HG02884 (cell line): ENCODE data around the gene BBIP1.
"Not testable (repeated sequence)": the region's sequence is repeated elsewhere in the genome, so short reads cannot be mapped to it uniquely, and the experiment has no call there.

ENCODE experiments used
- ATAC-seq: cut with Tn5 transposase; IDR thresholded peaks from one replicate; pipeline ENCODE4 v1.9.1; 2021; ENCODE audit warnings: mild to moderate bottlenecking, moderate library complexity; ENCODE audit not compliant: unreplicated experiment

Gene BBIP1

DNA sequence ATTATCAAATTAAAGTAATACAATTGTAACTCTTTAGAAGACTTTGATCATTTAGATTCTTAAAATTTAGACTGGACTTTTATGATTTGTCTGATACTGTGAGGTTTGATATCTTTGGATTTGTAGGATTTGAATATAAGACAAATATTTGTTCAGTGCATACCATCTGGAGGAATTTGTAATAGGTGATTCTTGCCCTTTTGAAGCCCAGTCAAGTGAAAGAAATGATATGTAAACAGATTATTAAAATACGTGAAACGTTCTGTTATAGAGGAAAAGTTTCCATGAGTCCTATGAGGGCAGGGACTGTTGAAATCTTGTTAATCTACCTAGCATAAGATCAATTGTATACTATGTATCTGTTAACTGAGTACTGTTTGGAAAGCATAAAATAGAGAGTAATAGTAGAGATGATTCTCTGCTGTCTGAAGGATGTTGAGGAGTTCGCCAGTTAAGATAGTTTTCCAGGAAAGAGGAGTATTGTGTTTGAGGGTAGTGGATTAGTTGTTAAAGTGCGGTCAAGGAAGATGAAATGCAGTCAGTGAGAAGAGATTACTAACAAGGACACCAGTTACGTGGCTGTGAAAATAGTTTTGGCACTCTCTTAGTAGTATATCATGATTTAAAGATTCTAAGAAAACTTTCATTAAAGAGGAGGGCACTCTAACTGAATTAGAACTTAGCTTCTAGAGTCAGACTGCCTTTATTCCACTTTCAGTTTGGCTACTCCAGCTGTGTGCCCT lies 32.9 kb downstream of the BBIP1 start:
- ATAC-seq, result no peak

DNA sequence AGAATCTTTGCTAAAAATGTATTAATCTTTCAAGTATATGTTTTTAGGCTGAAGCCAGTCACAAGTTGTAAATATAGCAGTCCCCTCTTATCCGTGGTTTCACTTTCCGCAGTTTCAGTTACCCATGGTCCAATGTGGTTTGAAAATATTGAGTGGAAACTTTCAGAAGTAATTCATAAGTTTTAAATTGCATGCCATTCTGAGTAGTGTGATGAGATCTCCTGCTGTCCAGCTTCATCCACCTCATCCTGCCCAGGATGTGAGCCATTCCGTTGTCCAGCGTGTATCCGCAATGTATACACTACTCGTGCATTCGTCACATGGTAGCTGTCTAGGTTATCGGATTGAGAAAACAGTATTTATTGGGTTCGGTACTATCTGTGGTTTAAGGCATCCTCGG lies 35.1 kb downstream of the BBIP1 start:
- ATAC-seq, result no peak

GRCh38 chr10:110881905-110882304 lies 37.1 kb downstream of the BBIP1 start:
- ATAC-seq, result no peak

- ATAC-seq, result no peak
Measured at GRCh38 chr10:110881247-110881646, 37.7 kb downstream of the BBIP1 start.

GRCh38 chr10:110880012-110880411 lies 39.0 kb downstream of the BBIP1 start:
- no peak for ATAC-seq

DNA sequence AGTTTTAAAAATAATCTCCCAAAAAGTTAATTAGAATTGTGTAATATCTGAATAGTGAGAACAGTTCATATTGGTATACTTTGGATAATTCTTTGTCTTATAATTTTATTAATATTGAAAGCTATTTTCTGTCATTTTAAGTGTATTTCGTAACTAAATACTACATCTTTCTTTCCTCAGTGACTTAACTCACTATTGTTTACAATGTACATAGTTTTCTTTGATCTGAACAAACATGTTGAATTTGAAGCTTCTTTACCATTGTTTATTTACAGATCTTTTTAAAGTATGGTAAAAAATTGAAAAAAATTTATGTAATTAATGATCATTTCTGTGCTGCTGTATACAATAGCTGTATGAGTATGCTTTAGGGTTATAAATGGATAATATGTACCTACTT lies 42.2 kb downstream of the BBIP1 start:
- no peak for ATAC-seq

DNA sequence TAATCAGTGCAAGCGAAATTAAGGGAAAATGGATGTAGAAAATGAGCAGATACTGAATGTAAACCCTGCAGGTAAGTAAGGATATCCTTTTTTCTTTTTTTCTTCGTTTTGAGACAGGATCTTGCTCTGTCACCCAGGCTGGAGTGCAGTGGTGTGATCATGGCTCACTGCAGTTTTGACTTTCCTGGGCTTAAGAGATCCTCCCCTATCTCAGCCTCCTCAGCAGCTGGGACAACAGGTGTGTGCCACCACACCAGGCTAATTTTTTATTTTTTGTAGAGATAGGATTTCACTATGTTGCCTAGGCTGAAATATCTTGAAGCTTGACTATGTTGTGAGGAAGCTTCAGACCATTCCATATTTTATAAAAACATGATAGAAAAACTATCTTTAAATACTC lies 43.0 kb downstream of the BBIP1 start:
- ATAC-seq, result no peak

- ATAC-seq, result no peak
Measured at GRCh38 chr10:110873951-110874350, 45.0 kb downstream of the BBIP1 start.

GRCh38 chr10:110872984-110873923 lies 45.7 kb downstream of the BBIP1 start:
- ATAC-seq, result no peak

GRCh38 chr10:110872145-110872983 lies 46.6 kb downstream of the BBIP1 start:
- ATAC-seq, result peak; percentile 34

GRCh38 chr10:110871298-110872084 lies 47.5 kb downstream of the BBIP1 start, which contains the start of gene PDCD4:
Gene PDCD4 (plus strand): TSS chr10:110871928. CDS start chr10:110876028, 4,100 bp downstream.
- ATAC-seq, result peak; percentile 61

GRCh38 chr10:110870823-110871297 lies 48.1 kb downstream of the BBIP1 start:
- ATAC-seq, result no peak

GRCh38 chr10:110868981-110869380 lies 50.0 kb downstream of the BBIP1 start:
- no peak for ATAC-seq

- no peak for ATAC-seq
Measured at GRCh38 chr10:110867807-110868465, 51.0 kb downstream of the BBIP1 start.

DNA sequence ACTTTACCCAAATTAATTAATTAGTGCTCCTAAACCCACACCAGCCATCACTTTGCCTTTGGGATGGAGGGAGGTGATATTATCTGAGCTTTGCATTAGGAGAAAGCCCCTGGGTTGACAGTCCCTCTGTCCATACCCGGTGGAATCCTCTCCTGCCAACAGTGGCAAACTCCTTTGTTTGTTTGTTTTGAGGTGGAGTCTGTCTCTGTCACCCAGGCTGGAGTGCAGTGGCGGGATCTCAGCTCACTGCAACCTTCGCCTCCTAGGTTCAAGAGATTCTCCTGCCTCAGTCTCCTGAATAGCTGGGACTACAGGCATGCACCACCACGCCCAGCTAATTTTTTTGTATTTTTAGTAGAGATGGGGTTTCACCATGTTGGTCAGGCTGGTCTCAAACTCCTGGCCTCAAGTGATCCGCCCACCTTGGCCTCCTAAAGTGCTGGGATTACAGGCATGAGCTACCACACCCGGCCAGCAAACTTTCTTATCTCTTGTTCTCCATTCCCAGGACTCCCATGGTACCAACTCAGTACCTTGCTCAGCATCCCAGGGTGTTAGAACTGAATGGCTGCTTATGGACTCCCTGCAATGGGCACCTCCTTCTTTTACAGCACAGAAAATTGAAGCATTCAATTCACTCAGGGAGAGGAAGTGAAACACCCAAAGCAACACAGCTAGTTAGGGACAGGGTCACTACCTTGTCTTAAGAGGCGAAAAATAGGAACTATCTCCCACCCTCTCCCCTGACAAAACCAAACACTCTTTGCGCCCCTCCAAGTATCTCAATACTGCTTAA lies 51.8 kb downstream of the BBIP1 start:
- not testable (repeated sequence) for ATAC-seq

- no peak for ATAC-seq
Measured at GRCh38 chr10:110865809-110866482, 53.0 kb downstream of the BBIP1 start.

GRCh38 chr10:110865186-110865808 lies 53.7 kb downstream of the BBIP1 start:
- ATAC-seq, result no peak
